Measurements from ENCODE around the gene UBE2R2.
A peak's percentile ranks its signal among the peaks of the same experiment; 100 is the strongest.
"Not testable (repeated sequence)": the region's sequence is repeated elsewhere in the genome, so short reads cannot be mapped to it uniquely, and the experiment has no call there.

UBE2R2 gene

GRCh38 chr9:33799928-33800704 lies 16.8 kb upstream of the UBE2R2 start:
- DNase-seq, result no peak

- DNase-seq, result no peak
These were observed 16.1 kb upstream of the UBE2R2 start for GRCh38 chr9:33800886-33801285.

- DNase-seq, result not testable (repeated sequence)
These were observed 14.9 kb upstream of the UBE2R2 start for GRCh38 chr9:33801943-33802500.

GRCh38 chr9:33804196-33804595 lies 12.8 kb upstream of the UBE2R2 start:
- not testable (repeated sequence) for DNase-seq

- DNase-seq, result not testable (repeated sequence)
These were observed 9.8 kb upstream of the UBE2R2 start for GRCh38 chr9:33807156-33807555.

- DNase-seq, result not testable (repeated sequence)
These were observed 8.0 kb upstream of the UBE2R2 start for GRCh38 chr9:33808979-33809322.

GRCh38 chr9:33809506-33809905 lies 7.5 kb upstream of the UBE2R2 start:
- DNase-seq, result no peak

- peak; percentile 59 to 71 for DNase-seq
These were observed 3.0 kb upstream of the UBE2R2 start for GRCh38 chr9:33813712-33814641.

- DNase-seq, result no peak
These were observed 1.2 kb upstream of the UBE2R2 start for GRCh38 chr9:33815781-33816180.

- DNase-seq, result peak; percentile 70 to 80
These were observed 587 bp downstream of the UBE2R2 start for GRCh38 chr9:33817327-33818166.

- DNase-seq, result peak; percentile 14 to 65
These were observed 1.3 kb downstream of the UBE2R2 start for GRCh38 chr9:33818167-33818846.

- DNase-seq, result no peak
These were observed 2.0 kb downstream of the UBE2R2 start for GRCh38 chr9:33818847-33819500.

- no peak for DNase-seq
These were observed 3.3 kb downstream of the UBE2R2 start for GRCh38 chr9:33820231-33820745.

GRCh38 chr9:33823801-33824200 lies 6.8 kb downstream of the UBE2R2 start:
- no peak for DNase-seq

GRCh38 chr9:33827285-33827684 lies 10.3 kb downstream of the UBE2R2 start:
- DNase-seq, result not testable (repeated sequence)

- DNase-seq, result peak; percentile 69 to 92
These were observed 12.8 kb downstream of the UBE2R2 start for GRCh38 chr9:33829641-33830230.

GRCh38 chr9:33835625-33836260 lies 18.8 kb downstream of the UBE2R2 start:
- no peak for DNase-seq

GRCh38 chr9:33836261-33836660 lies 19.3 kb downstream of the UBE2R2 start:
- peak; percentile 88 to 97 for DNase-seq

- DNase-seq, result no peak
These were observed 20.2 kb downstream of the UBE2R2 start for GRCh38 chr9:33837138-33837537.

- DNase-seq, result peak; percentile 58 to 66
These were observed 23.4 kb downstream of the UBE2R2 start for GRCh38 chr9:33840381-33840780.
